Measurements from ENCODE around the gene AP2M1.

AP2M1 gene

DNA sequence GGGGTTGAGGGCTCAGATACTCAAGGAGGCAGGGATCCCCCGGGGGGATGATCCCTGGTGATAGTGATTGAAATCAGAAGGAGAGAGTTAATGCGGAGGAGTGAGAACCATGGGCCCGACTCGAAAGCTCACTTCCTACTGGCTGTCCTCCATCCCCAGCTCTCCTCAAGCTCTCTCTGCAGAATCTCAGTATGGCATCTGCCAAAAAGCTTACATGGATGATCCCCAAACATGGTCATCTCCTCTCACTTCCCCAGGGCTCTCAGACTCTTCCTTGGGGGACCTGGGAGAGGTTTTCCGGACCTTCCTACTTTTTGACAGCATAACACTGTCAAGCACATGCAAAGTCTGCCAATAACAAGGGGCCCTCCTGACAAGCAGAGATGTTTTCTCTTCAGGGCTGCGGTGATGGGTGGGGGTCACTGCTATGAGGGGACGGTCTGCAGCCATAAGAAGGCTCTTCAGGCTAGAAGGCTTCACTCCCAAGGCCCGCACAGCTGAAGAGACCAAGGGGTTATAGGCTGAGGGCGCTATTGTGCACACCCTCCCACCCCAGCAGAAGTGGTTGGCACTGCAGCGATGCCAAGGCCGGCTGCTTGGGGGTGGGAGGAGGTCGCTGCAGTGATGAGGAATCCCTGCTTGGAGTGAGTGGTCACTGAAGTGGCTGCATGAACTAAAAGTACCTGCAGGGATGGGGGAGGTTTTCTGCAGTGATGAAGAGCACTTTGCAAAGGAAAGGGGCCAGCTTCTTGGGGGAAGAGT, 53.9 kb downstream of the AP2M1 start:
- DNase-seq (ENCODE audit: low spot score) = no peak

GRCh38 chr3:184229394-184230080, 54.9 kb downstream of the AP2M1 start, which contains the start of gene VWA5B2:
TSS of gene VWA5B2 (plus strand) at chr3:184229585. CDS start at chr3:184230529, 944 bp downstream.
- peak; percentile 89 for DNase-seq (ENCODE audit: low spot score)

DNA sequence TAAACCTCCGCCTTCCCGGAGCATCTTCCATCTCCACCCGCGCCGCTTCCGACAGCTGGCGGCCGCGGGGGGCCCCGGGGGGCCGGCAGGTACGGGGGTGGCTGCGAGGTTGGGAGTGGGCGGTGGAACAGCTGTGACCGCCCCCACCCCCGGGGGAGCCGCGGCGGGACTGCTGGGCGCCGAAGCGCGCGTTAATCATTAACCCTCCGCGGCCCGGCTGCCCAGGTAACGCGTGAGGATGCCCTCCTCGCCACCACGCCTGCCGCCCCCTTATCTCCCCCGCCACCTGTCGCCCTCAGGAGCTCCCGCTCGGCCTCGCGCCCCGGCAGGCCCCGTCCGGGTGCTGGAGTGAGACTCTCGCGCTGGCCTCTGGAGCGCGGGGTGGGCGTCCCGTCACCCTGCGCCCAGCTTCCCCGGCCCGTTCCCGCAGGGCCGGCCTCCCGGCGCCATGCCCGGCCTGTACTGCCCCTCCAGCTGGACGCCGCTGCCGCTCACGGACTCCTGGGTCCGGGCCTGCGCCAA, 55.5 kb downstream of the AP2M1 start:
- no peak for DNase-seq (ENCODE audit: low spot score)

- no peak for DNase-seq (ENCODE audit: low spot score)
Observed at GRCh38 chr3:184230603-184231528, 56.2 kb downstream of the AP2M1 start.

DNA sequence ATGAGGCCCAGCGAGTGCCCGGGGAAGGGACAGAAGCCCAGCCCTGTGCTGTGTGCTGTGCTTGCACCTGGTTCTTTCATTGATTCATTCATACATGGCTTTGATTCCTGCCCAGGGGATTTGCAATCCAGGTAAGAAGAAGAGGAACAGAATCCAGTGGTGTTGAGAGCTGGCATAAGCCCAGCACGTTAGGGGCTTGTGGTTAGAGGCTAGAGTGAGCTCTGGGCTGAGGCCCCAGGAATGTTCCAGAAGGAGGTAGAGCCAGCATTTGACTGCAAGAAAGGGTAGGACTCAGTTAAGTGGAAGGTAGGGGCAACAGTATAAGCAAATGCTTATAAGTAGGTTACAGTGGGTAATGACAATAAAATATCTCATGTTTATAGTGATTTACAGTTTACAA, 57.0 kb downstream of the AP2M1 start:
- no peak for DNase-seq (ENCODE audit: low spot score)

DNA sequence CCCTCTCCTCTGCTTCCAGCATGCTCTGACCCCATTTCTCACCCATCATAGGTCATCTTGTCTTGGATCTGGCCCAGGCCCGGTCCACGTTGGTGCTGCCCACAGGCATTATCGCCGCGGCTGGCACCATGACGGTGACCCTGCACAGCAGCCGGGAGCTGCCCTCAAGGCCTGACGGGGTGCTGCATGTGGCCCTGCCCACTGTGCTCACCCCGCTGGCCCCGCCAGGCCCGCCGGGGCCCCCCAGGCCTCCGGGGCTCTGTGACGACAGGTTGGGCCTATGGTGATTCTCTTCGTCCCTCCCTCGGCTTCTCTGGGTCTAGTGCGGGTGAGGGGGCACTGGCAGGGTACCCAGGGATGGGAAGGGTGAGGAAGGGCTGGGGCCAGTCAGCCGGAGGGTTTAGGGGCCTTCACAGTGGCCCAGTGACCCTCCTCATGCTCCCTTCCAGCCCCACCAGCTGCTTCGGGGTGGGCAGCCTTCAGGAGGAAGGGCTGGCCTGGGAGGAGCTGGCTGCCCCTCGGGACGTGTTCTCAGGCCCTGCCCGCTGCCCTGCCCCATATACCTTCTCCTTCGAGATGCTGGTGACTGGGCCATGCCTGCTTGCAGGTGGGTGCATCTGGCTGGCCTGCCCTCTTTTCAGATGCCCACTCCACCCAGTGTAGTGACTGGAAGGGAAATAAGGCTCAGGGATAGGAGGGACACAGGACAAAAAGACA, 58.6 kb downstream of the AP2M1 start:
- DNase-seq (ENCODE audit: low spot score) = no peak

All from AG20443 (cell line).